Liver (tissue), 9 donors: Measurements from ENCODE around the gene DKKL1. TPM values are rescaled to one million over a fixed set of nuclear protein-coding genes. Genes with fewer than 3 reads are reported as not detected.

Experiments used
- DNase-seq: peaks from one replicate; pipeline ENCODE4 v3.0.0-alpha.2; 2017; ENCODE audit warnings: low spot score
- H3K27ac ChIP-seq, 2 donors: one replicate each; pipeline ENCODE4 v1.7.0; 2013; ENCODE audit warnings: inconsistent platforms in 2 of 2, low read length in 2 of 2, control low read depth in 1 of 2, low read depth in 1 of 2, mild to moderate bottlenecking in 1 of 2
- H3K27me3 ChIP-seq, 4 donors: one replicate each; pipeline versions ENCODE4 v1.6.1 to v1.7.0; 2013; ENCODE audit warnings: low read length in 3 of 4, inconsistent platforms in 1 of 4, mild to moderate bottlenecking in 1 of 4, moderate library complexity in 1 of 4; ENCODE audit not compliant: control insufficient read depth in 4 of 4, insufficient read depth in 4 of 4
- H3K36me3 ChIP-seq, 4 donors: one replicate each; pipeline versions ENCODE4 v1.6.1 to v1.7.0; 2013; ENCODE audit warnings: low read length in 3 of 4, mild to moderate bottlenecking in 3 of 4, low read depth in 1 of 4, moderate library complexity in 1 of 4; ENCODE audit not compliant: control insufficient read depth in 4 of 4, insufficient read depth in 3 of 4
- H3K4me1 ChIP-seq, 4 donors: one replicate each; pipeline versions ENCODE4 v1.6.1 to v1.7.0; 2013; ENCODE audit warnings: low read length in 3 of 4, mild to moderate bottlenecking in 3 of 4, moderate library complexity in 1 of 4; ENCODE audit not compliant: control insufficient read depth in 4 of 4, insufficient read depth in 4 of 4
- H3K4me3 ChIP-seq, 3 donors: one replicate each; pipeline versions ENCODE4 v1.6.1 to v1.7.0; 2013; ENCODE audit warnings: low read length in 3 of 3, control low read depth in 1 of 3, low read depth in 1 of 3, mild to moderate bottlenecking in 1 of 3
- H3K9ac ChIP-seq, 2 donors: one replicate each; pipeline ENCODE4 v1.7.0; 2013; ENCODE audit warnings: low read length in 2 of 2, mild to moderate bottlenecking in 2 of 2, moderate library complexity in 2 of 2, control low read depth in 1 of 2, low read depth in 1 of 2
- H3K9me3 ChIP-seq, 4 donors: one replicate each; pipeline versions ENCODE4 v1.6.1 to v1.7.0; 2013; ENCODE audit warnings: low read length in 3 of 4; ENCODE audit not compliant: control insufficient read depth in 4 of 4
- EGR1 ChIP-seq, 2 donors: IDR thresholded peaks; 2 replicates each; pipeline ENCODE4 v1.6.1; 2016 to 2018; ENCODE audit warnings: antibody characterized with exemption in 2 of 2, low read depth in 2 of 2
- FOXA1 ChIP-seq: IDR thresholded peaks from 2 replicates; pipeline ENCODE4 v1.6.1; 2016; ENCODE audit warnings: antibody characterized with exemption
- FOXA2 ChIP-seq: IDR thresholded peaks from 2 replicates; pipeline ENCODE4 v1.6.1; 2016; ENCODE audit warnings: antibody characterized with exemption
- GABPA ChIP-seq, 2 donors: IDR thresholded peaks in 1 of 2; conservative IDR thresholded peaks in 1 of 2; 2 replicates each; pipeline ENCODE4 v1.6.1; 2016; ENCODE audit warnings: antibody characterized with exemption in 2 of 2, mild to moderate bottlenecking in 1 of 2, moderate library complexity in 1 of 2
- HNF4A ChIP-seq, 2 donors: conservative IDR thresholded peaks; 2 replicates each; pipeline ENCODE4 v1.6.1; 2016; ENCODE audit warnings: antibody characterized with exemption in 2 of 2, mild to moderate bottlenecking in 2 of 2
- HNF4G ChIP-seq: IDR thresholded peaks from 2 replicates; pipeline ENCODE4 v1.6.1; 2016; ENCODE audit warnings: antibody characterized with exemption
- NR2F2 ChIP-seq: IDR thresholded peaks from 2 replicates; pipeline ENCODE4 v1.6.1; 2016; ENCODE audit warnings: antibody characterized with exemption
- RAD21 ChIP-seq, 2 donors: IDR thresholded peaks; 2 replicates each; pipeline ENCODE4 v1.6.1; 2016; ENCODE audit warnings: antibody characterized with exemption in 2 of 2, mild to moderate bottlenecking in 2 of 2
- SP1 ChIP-seq: IDR thresholded peaks from 2 replicates; pipeline ENCODE4 v1.6.1; 2018; ENCODE audit warnings: antibody characterized with exemption, mild to moderate bottlenecking
- TAF1 ChIP-seq: conservative IDR thresholded peaks from 2 replicates; pipeline ENCODE4 v1.6.1; 2016; ENCODE audit warnings: antibody characterized with exemption, mild to moderate bottlenecking
- WGBS: extraction: QIAGEN DNeasy Blood & Tissue Kit; methylation state at CpG from one replicate; pipeline ENCODE4 v1.1.7; 2013; 5-methylcytosine and 5-hydroxymethylcytosine counted together
- polyA plus RNA-seq, 2 donors: library from polyadenylated mRNA; stranded (reverse) in 1 of 2; unstranded in 1 of 2; fragments of 200-250 nt in 1 of 2; fragments of >200 nt in 1 of 2; fragmentation: Nextera tagmentation in 1 of 2; extraction: Ambion mirVana in 1 of 2; gene quantifications; one replicate each; pipeline versions ENCODE4 v1.2.1 to v1.2.3, GENCODE V29; 2013 to 2015
- total RNA-seq, 2 donors: library from RNA; depleted of rRNA; stranded (reverse); fragments of >200 nt; gene quantifications; one replicate each; pipeline ENCODE4 v1.2.3, GENCODE V29; 2014
- TF ChIP-seq, protein P1 (sequence below): fragments of 150-350 bp; IDR thresholded peaks from 2 replicates; pipeline ENCODE4 v1.5.1; 2017; ENCODE audit warnings: improper control_type of control experiment, low read depth, low read length; ENCODE audit not compliant: missing input control
- TF ChIP-seq, protein P2 (sequence below): IDR thresholded peaks from 2 replicates; pipeline ENCODE4 v1.6.1; 2016; ENCODE audit warnings: antibody characterized with exemption
- TF ChIP-seq, protein P3 (sequence below): IDR thresholded peaks from 2 replicates; pipeline ENCODE4 v1.6.1; 2016; ENCODE audit warnings: antibody characterized with exemption, mild to moderate bottlenecking
- donor health status: healthy.
- donor health status: healthy.
- donor health status: healthy.
- donor health status: healthy.
- donor health status: healthy.

DKKL1 gene
- total and polyA plus RNA-seq, 4 donors, result 0.14 to 0.16 TPM; not detected in 2

DNA sequence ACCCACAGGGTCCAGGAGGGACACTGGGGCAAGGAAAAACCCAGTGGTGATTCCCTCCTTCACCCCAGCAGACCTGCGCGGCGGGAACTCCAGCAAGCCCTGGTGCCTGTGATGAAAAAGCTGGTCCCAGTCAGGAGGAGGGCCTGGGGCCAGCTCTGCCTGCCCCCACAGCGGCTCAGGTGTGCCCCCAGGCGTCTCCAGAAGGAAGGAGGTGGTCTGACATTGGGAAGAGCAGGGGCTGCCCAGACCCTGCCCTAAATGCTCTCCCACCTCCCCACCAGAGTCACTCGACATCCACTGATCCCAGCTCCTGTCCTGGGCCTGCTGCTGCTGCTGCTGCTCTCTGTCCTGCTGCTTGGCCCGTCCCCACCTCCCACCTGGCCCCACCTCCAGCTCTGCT is 53.4 kb downstream of the DKKL1 start:
- Histone ChIP-seq H3K9ac (no peak overlapping the region), H3K9me3 (no peaks in the 10 kb centered on the region), H3K4me1 (peaks cover 0 to 3% (median 1%) of the 10 kb centered on the region in 4 donors), H3K27ac (no peak overlapping the region), H3K4me3 (no peak overlapping the region), H3K36me3 (no peaks in the 10 kb centered on the region), H3K27me3 (peaks cover 0 to 9% (median 0%) of the 10 kb centered on the region in 4 donors)
- no peak for TF ChIP-seq HNF4A (conservative IDR thresholded peaks at IDR 0.05)
- no peak for TF ChIP-seq RAD21 (IDR thresholded peaks at IDR 0.05)
- no peak for TF ChIP-seq HNF4G
- TF ChIP-seq, protein P1, sequence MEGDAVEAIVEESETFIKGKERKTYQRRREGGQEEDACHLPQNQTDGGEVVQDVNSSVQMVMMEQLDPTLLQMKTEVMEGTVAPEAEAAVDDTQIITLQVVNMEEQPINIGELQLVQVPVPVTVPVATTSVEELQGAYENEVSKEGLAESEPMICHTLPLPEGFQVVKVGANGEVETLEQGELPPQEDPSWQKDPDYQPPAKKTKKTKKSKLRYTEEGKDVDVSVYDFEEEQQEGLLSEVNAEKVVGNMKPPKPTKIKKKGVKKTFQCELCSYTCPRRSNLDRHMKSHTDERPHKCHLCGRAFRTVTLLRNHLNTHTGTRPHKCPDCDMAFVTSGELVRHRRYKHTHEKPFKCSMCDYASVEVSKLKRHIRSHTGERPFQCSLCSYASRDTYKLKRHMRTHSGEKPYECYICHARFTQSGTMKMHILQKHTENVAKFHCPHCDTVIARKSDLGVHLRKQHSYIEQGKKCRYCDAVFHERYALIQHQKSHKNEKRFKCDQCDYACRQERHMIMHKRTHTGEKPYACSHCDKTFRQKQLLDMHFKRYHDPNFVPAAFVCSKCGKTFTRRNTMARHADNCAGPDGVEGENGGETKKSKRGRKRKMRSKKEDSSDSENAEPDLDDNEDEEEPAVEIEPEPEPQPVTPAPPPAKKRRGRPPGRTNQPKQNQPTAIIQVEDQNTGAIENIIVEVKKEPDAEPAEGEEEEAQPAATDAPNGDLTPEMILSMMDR, result no peak
- no peak for TF ChIP-seq SP1
- TF ChIP-seq NR2F2, result no peak
- no peak for TF ChIP-seq TAF1
- no peak for DNase-seq
- 52% methylated on average over 7 of the region's 7 CpGs for WGBS

DNA sequence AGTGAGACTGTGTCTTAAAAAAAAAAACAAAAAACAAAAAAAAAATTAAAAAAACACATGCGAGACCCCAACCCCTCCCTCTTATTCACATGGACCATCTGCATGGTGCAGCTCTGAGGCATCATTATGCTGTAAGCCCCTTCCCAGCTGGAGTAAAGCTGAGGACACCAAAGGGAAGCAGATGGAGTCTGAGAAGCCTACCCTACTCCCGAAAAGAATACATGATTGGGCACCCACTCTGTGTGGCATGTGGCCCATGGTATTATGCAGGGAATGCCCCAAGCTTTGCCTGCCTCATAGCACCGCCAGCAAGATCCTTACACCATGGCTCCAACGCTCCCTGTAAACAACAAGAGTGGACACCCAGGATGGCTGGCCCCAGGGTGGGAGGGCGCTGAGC is 54.8 kb downstream of the DKKL1 start:
- Histone ChIP-seq H3K27me3 (peaks cover under 1 to 16% (median 6%) of the 10 kb centered on the region in 4 donors), H3K4me3 (no peak overlapping the region), H3K27ac (no peak overlapping the region), H3K36me3 (no peaks in the 10 kb centered on the region), H3K9me3 (no peaks in the 10 kb centered on the region), H3K4me1 (peaks cover 5 to 11% (median 7%) of the 10 kb centered on the region in 4 donors), H3K9ac (no peak overlapping the region)
- WGBS, result 75% methylated on average over 5 of the region's 5 CpGs
- TF ChIP-seq FOXA1, result no peak
- DNase-seq, result no peak

DNA sequence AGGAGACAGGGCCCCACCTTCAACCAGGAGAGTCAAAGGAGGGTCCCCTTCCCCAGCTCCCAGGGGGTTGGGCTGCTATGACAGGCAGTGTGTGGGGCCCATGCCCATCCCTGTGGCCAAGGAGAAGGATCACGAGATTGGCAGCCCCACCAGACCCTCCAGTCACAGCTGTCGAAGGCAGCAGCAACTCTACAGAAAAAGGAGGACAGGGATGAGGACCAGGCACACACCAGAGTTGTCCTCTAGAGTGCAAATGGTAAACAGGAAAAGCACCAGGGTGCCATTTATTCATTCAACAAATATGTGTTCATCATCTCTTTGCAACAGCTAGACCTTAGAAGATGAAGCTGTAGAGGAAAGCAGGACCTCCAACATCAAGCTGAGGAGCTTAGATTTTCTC is 55.5 kb downstream of the DKKL1 start:
- TF ChIP-seq, protein P2, sequence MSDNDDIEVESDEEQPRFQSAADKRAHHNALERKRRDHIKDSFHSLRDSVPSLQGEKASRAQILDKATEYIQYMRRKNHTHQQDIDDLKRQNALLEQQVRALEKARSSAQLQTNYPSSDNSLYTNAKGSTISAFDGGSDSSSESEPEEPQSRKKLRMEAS, result no peak
- Histone ChIP-seq H3K4me3 (no peak overlapping the region), H3K9me3 (no peaks in the 10 kb centered on the region), H3K27me3 (peaks cover 6 to 21% (median 7%) of the 10 kb centered on the region in 4 donors), H3K36me3 (no peaks in the 10 kb centered on the region), H3K27ac (no peak overlapping the region), H3K9ac (no peak overlapping the region), H3K4me1 (peaks cover 5 to 11% (median 7%) of the 10 kb centered on the region in 4 donors)
- 64% methylated on average over 2 of the region's 2 CpGs for WGBS
- DNase-seq, result no peak

DNA sequence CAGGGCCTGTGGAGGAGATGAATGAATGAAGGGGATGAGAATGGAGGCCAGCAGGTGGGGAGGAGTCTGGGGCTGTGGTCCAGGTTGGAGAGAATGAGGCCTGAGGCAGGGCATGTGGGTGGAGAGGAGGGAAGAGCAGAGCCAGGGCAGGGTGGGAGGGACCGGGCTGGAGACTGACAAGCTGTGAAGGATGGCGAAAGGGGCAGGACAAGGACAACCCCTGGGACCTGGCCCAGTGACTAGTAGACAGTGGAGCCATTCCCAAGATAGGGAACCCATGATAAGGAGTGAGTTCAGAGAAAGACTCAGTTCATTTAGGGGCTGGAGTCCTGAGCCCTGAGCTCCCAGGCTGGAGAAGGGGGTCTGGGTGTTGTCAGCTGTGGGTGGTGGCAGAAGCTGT is 56.5 kb downstream of the DKKL1 start:
- H3K36me3 ChIP-seq, result no peaks in the 10 kb centered on the region
- H3K4me1 ChIP-seq, result peaks cover 5 to 11% (median 7%) of the 10 kb centered on the region in 4 donors
- H3K4me3 ChIP-seq, result no peak overlapping the region
- H3K27me3 ChIP-seq, result peaks cover 6 to 21% (median 8%) of the 10 kb centered on the region in 4 donors
- H3K27ac ChIP-seq, result no peak overlapping the region
- H3K9ac ChIP-seq, result no peak overlapping the region
- TF ChIP-seq GABPA (IDR thresholded peaks at IDR 0.05 in 1 of 2, conservative IDR thresholded peaks at IDR 0.05 in 1 of 2) (no peak), HNF4G (no peak), RAD21 (IDR thresholded peaks at IDR 0.05) (no peak), FOXA1 (no peak), FOXA2 (no peak), NR2F2 (no peak), HNF4A (conservative IDR thresholded peaks at IDR 0.05) (no peak), EGR1 (IDR thresholded peaks at IDR 0.05; ENCODE audit: low read depth in 2 of 2) (no peak)
- TF ChIP-seq, protein P3, sequence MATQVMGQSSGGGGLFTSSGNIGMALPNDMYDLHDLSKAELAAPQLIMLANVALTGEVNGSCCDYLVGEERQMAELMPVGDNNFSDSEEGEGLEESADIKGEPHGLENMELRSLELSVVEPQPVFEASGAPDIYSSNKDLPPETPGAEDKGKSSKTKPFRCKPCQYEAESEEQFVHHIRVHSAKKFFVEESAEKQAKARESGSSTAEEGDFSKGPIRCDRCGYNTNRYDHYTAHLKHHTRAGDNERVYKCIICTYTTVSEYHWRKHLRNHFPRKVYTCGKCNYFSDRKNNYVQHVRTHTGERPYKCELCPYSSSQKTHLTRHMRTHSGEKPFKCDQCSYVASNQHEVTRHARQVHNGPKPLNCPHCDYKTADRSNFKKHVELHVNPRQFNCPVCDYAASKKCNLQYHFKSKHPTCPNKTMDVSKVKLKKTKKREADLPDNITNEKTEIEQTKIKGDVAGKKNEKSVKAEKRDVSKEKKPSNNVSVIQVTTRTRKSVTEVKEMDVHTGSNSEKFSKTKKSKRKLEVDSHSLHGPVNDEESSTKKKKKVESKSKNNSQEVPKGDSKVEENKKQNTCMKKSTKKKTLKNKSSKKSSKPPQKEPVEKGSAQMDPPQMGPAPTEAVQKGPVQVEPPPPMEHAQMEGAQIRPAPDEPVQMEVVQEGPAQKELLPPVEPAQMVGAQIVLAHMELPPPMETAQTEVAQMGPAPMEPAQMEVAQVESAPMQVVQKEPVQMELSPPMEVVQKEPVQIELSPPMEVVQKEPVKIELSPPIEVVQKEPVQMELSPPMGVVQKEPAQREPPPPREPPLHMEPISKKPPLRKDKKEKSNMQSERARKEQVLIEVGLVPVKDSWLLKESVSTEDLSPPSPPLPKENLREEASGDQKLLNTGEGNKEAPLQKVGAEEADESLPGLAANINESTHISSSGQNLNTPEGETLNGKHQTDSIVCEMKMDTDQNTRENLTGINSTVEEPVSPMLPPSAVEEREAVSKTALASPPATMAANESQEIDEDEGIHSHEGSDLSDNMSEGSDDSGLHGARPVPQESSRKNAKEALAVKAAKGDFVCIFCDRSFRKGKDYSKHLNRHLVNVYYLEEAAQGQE, result no peak
- DNase-seq, result no peak
- H3K9me3 ChIP-seq, result no peaks in the 10 kb centered on the region
- 85% methylated on average over 2 of the region's 2 CpGs for WGBS
